SK-N-MC (cell line): ENCODE measurements around the gene PCDH15.

ENCODE experiments used
- EZH2 ChIP-seq: fragments of 200-600 bp; sonication (generic); IDR thresholded peaks from one replicate; pipeline ENCODE4 v1.6.1; 2017; ENCODE audit warnings: antibody characterized with exemption
- FOXP2 ChIP-seq: optimal IDR thresholded peaks from 2 replicates; pipeline ENCODE3; 2011; ENCODE audit warnings: mild to moderate bottlenecking, moderate library complexity; ENCODE audit not compliant: insufficient read depth; ENCODE audit errors: extremely low read length, control extremely low read depth
- POLR2AphosphoS5 ChIP-seq: IDR thresholded peaks from 2 replicates; pipeline ENCODE4 v1.6.1; 2012; ENCODE audit warnings: mild to moderate bottlenecking, low read depth, low read length, borderline replicate concordance

DNA sequence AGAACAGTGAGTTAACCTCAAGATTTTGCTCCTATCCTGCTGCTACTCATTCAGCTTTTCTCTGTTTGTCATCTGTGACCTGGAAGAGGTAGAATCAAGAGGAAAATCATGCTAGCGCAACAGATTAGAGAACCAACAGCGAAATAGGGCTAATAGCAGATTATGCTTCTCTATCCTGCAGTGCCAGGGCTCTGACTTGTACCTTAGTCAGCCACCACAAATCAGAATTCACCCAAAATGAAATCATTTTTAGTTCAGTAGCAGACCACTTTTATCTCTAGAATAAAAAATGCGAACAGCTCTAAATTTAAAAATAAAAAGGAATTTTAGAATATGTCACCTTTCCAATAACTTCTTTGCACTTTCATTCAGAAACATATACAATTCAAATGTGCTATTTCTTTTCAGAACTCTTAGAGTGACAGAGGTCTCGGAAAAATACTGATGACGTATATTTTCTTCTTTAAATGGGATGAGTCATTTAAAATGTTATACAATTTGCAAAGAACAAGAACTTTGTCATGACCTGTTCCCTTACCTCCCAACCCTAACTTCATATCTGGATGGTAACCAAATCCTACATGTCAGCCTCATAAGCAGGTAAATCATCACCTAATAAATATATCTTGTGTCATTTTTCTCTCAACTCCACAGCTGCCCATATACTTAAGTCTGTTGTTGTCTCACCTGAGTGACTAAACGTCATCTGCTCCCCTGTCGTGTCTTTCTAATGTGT is 896.4 kb downstream of the PCDH15 start:
- TF ChIP-seq POLR2AphosphoS5 (no peak), EZH2 (no peak), FOXP2 (no peak)
